ENCODE measurements around the gene MEGF11.
"Not testable (repeated sequence)": the region's sequence is repeated elsewhere in the genome, so short reads cannot be mapped to it uniquely, and the experiment has no call there.

Gene MEGF11

DNA sequence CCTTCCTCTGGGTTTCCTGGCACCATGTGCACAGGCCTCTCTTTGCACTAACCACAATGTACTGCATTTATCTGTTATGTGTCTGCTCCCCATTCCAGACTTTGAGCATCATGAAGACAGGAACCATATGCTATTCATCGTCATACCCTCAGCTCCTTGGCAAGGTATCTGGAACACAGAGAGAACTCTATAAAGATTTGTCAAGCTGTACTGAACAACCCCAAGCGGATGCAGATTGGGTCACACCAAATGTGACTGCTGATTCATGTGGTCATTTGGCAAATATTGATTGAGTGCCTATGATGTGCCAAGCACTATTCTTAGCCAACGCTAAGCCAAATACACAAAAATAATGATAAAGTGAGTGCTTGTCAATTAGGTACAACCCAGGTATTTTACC is 7.5 kb upstream of the MEGF11 start:
- no peak overlapping the region for H3K4me3 Mint-ChIP-seq
- DNase-seq = no peak
- no peaks in the 10 kb centered on the region for H3K4me1 Mint-ChIP-seq (ENCODE audit: low read depth in 2 of 2)
- no peaks in the 10 kb centered on the region for H3K9me3 Mint-ChIP-seq
- H3K36me3 Mint-ChIP-seq (ENCODE audit: insufficient read depth) = no peaks in the 10 kb centered on the region
- ATAC-seq (replicated peaks) = no peak
- peaks cover 36 to 65% of the 10 kb centered on the region in 2 donors for H3K27me3 Mint-ChIP-seq
- no peak overlapping the region for H3K27ac Mint-ChIP-seq

DNA sequence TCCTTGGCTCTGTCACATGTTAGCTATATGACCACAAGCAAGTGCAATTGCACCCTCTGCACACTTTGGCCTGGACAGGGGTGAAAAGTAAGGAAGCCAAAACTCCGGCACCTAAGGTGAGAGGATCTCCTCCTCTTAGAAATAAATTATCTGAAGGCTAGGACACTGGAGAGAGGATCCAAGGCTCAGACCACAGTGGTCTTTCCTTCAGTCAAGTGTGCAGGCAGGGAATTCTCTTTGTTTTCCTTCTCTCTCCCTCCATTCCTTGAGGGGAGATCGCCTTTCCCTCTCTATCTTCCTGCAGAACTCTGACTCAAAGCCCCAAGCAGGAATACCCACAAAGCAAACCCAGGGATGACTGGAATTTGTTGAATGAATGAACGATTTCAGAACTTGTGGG is 3.1 kb upstream of the MEGF11 start:
- no peaks in the 10 kb centered on the region for H3K9me3 Mint-ChIP-seq
- H3K4me3 Mint-ChIP-seq = no peak overlapping the region
- DNase-seq = no peak
- peaks cover 14 to 16% of the 10 kb centered on the region in 2 donors for H3K4me1 Mint-ChIP-seq (ENCODE audit: low read depth in 2 of 2)
- peaks cover 61 to 72% of the 10 kb centered on the region in 2 donors for H3K27me3 Mint-ChIP-seq
- no peak for ATAC-seq (replicated peaks)
- H3K36me3 Mint-ChIP-seq (ENCODE audit: insufficient read depth) = no peaks in the 10 kb centered on the region
- H3K27ac Mint-ChIP-seq = no peak overlapping the region

DNA sequence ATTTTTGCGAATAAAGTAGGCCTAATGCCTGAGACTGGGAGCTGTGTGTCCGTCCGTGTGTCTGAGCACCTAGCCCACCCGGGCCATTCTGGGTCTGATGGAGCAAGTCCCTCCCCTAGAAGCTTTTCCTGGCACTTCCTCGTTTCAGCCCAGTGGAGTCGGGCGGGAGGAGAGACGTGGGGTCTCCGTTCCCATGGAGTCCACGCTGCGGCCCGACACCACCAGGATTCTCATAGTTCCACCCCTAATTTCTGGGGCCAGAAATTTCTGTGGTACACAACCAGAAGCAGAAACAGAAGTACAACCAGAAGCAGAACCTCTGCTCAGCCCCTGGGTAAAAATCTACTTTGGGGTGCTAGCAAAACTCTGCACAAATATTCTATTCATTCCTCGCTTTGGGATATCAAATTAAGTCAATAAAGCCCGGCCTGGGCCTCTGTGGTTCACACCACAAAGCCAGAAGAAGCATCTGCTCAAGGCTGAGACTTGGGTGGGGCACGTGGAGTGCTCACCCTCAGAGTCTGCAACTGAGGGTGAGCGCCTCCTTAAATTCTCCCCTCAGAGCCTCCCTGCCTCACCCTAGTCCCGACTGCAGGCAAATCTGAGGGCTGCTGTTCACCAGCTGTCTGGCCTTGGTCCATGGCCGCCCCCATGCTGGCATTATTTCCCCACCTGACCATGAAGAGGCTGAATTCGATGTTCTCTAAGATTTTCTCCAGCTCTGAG is 1.6 kb upstream of the MEGF11 start:
- no peaks in the 10 kb centered on the region for H3K36me3 Mint-ChIP-seq (ENCODE audit: insufficient read depth)
- DNase-seq (no peak), ATAC-seq (replicated peaks) (no peak)
- peaks cover 74% of the 10 kb centered on the region in 2 donors for H3K27me3 Mint-ChIP-seq
- H3K27ac Mint-ChIP-seq = no peak overlapping the region
- peaks cover 14 to 16% of the 10 kb centered on the region in 2 donors for H3K4me1 Mint-ChIP-seq (ENCODE audit: low read depth in 2 of 2)
- peak overlapping the region; percentile 80 to 81 for H3K4me3 Mint-ChIP-seq
- H3K9me3 Mint-ChIP-seq = no peaks in the 10 kb centered on the region

DNA sequence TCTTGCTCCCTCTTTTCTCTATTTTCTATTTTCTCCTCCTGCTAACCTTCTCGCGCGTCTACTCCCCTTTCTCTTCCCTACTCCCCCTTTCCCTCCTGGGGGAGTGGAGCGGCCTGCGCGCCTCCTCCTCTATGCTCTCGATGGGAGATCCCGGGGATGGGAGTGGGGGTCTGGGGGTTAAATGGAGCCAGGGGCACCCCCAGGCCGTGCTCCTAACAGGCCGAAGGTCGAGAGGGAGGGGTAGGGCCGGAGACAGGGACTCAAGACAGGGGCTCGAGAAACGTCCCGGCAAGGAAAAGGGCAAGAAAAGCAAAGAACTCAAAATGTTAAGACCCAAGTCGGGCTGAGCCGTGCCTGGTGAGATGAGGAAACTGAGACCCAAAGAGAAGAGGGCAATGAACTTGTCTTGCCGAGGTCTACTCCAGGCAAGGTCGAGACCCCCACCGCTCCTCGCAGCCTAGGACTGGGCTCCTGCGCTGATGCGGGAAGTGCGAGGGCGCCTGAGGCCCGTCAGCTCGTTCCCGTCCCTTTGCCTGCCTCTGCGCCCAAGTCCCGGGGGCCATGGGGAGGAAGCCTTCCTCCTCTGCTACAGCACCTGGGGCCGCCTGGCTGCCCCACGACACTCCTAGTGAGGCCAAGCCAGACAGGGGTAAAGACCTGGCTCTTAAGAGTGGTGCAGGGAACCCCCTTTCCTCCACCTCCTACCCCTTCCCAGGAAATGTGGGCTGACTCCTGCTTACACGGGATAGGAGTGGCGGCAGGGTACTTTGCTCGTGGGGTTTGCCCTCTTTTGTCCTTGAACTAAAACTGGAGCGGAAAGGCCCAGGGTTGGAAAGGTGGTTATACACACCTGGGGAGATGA is 770 bp upstream of the MEGF11 start:
- Mint-ChIP-seq H3K4me3 (peak overlapping the region; percentile 80 to 81), H3K27ac (peak overlapping the region in 1 of 2 donors; percentile 23), H3K27me3 (peaks cover 74 to 75% of the 10 kb centered on the region in 2 donors), H3K9me3 (no peaks in the 10 kb centered on the region), H3K4me1 (ENCODE audit: low read depth in 2 of 2) (peaks cover 14 to 16% of the 10 kb centered on the region in 2 donors), H3K36me3 (ENCODE audit: insufficient read depth) (no peaks in the 10 kb centered on the region)
- DNase-seq (no peak), ATAC-seq (replicated peaks) (no peak)

DNA sequence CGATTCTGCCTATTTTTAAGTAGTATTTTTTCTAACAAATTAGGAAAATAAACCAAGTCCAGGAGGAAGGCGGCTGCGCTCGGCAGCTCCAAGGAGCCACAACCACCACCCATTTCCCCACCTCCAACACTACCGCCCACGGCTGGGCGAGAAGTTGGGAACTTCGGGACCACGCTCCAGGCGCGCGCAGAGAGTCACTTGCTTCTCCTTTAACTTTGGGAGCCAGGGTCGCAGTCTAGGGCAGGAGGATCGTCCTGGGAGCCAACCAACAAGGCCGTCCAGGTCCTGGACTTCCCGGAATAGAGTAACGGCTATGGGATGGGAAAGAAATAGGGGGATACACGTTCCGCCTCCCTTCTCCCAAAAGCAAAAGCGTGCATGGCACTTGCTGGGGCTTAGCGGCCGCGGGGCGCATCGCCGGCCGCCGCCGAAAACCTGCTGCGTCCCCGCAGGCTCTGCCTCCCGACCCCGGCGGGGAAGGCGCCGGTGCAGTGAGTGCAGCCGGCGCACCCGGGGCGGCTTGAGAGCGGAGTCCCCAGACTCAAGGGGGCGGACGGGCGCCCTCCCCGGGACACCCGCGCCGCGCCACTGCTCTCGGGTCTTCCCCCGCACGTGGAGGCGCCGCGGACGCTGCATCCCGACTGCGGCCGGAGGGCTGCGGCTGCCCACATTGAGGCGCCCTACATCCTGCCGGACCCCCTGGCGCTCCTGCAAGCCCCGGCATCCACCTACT is 699 bp downstream of the MEGF11 start:
- Mint-ChIP-seq H3K4me1 (ENCODE audit: low read depth in 2 of 2) (peaks cover 14 to 16% of the 10 kb centered on the region in 2 donors), H3K27me3 (peaks cover 76 to 78% of the 10 kb centered on the region in 2 donors), H3K27ac (no peak overlapping the region), H3K36me3 (ENCODE audit: insufficient read depth) (no peaks in the 10 kb centered on the region), H3K4me3 (peak overlapping the region; percentile 80), H3K9me3 (no peaks in the 10 kb centered on the region)
- ATAC-seq (replicated peaks) (peak; percentile 55), DNase-seq (peak in 1 of 3 experiments; percentile 7)

DNA sequence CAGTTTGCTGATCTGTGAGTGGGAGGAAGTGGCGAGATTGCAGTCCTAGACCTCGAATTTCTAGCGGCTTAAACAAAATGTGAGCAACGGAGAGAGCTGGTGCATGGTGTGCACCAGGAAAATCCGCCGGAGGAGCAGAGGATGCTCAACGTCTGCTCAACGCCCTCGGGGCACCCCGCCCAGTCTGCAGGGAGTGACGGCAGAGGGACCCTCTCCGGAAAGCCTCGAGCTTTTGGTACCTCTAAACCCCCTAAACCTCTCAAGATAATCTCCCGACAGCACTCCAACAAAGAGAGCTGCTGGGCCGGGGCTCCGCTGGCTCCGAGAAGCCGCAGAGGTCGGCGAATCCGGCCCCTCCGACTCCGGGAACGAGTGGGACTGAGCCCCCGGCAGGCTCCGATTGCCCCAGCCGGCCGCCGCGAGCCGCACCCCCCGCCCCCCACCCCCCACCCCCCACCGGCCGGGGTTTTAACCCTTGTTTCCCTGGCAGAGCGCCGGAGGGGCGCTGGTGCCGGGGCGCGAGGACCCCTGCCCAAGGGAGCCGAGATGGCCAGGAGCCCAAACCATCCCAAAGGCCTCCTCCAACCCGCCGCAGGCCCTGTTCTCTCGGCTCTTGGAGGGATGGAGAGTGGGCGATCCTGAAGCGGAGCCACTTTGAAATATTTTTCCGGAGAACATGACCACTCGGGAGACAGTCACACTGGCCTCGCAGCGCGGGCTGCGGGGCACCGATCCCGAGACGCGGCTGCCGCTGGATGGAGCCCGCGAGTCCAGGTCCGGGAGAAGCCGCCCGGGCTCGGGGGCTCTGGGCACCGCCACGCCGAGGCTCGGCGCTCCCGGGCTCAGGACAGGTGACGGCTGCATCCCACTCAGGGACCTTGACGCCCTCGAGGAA is 1.5 kb downstream of the MEGF11 start:
- peaks cover 14 to 16% of the 10 kb centered on the region in 2 donors for H3K4me1 Mint-ChIP-seq (ENCODE audit: low read depth in 2 of 2)
- H3K27ac Mint-ChIP-seq = no peak overlapping the region
- no peaks in the 10 kb centered on the region for H3K36me3 Mint-ChIP-seq (ENCODE audit: insufficient read depth)
- DNase-seq = peak; percentile 15 to 38 (median 24)
- H3K4me3 Mint-ChIP-seq = peak overlapping the region; percentile 80
- peaks cover 70 to 71% of the 10 kb centered on the region in 2 donors for H3K27me3 Mint-ChIP-seq
- ATAC-seq (replicated peaks) = peak; percentile 63
- no peaks in the 10 kb centered on the region for H3K9me3 Mint-ChIP-seq

DNA sequence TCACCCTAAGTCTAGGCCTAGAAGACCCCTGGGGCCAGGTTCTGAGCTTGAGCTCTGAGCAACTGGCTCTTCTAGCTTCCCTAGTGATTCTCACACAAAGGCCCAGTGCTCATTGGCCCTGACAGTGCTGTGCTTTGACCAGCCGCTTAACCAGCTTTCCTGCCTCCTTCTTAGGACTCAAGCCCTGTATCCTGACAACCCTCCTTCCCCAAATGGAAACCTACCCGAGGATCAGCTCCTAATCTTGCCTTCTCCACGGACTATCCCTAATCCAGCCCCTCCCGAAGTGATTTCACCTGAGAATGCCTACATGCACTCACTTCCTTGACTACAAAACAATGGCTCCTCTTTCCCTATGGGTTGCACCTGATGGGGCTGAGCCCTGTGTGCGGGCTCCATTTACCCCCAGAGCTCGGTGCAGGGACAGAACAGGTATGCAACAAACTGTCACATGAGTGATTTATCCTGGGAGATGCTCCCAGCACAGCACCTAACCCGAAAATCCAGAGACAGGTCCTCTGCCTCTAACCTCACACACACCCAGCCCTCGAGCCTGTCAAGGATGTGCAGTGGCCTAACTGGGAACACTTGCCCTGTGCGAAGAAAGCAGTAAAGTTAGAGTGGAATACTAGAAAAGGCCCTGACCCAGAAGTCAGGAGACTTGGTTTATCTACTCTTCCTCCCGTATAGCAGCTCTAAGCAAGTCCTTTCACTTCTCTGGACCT is 2.3 kb downstream of the MEGF11 start:
- Mint-ChIP-seq H3K4me3 (peak overlapping the region; percentile 67 to 80), H3K27me3 (peaks cover 63 to 66% of the 10 kb centered on the region in 2 donors)
- DNase-seq = no peak

DNA sequence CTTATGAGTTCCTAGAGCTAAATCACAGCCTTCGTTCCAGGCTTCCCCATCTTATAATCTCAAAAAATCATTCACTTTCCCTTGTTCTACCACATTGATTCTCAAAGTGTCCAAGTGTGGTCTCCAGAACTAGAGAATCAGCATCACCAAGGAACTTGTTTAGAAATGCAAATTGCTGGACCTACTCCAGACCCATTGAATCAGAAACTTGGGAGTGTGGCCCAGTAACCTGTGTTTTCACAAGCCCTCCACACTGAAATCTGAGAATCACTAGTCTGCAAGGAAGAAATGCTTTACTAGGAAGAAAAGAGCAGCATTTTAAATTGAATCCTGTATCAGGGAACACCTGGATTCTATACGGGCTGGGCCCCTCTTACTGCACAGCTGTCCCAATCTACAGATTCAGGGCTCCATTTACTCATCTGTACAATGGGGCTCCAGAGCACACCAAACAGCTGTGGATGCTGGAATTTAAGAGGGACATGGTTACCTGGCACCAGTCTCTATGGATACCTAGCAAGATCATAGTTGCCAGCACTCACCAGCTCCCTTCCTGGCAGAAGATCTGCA is 3.9 kb downstream of the MEGF11 start:
- DNase-seq (no peak), ATAC-seq (replicated peaks) (no peak)
- H3K36me3 Mint-ChIP-seq (ENCODE audit: insufficient read depth) = no peaks in the 10 kb centered on the region
- H3K9me3 Mint-ChIP-seq = no peaks in the 10 kb centered on the region
- H3K4me3 Mint-ChIP-seq = no peak overlapping the region
- H3K27me3 Mint-ChIP-seq = peaks cover 62 to 64% of the 10 kb centered on the region in 2 donors
- H3K27ac Mint-ChIP-seq = no peak overlapping the region
- H3K4me1 Mint-ChIP-seq (ENCODE audit: low read depth in 2 of 2) = peaks cover 10 to 12% of the 10 kb centered on the region in 2 donors

More for the DNA sequence above, 2.3 kb downstream of the MEGF11 start:
- Mint-ChIP-seq H3K27ac (no peak overlapping the region), H3K36me3 (ENCODE audit: insufficient read depth) (no peaks in the 10 kb centered on the region), H3K9me3 (no peaks in the 10 kb centered on the region), H3K4me1 (ENCODE audit: low read depth in 2 of 2) (peaks cover 14 to 16% of the 10 kb centered on the region in 2 donors)
- no peak for ATAC-seq (replicated peaks)

DNA sequence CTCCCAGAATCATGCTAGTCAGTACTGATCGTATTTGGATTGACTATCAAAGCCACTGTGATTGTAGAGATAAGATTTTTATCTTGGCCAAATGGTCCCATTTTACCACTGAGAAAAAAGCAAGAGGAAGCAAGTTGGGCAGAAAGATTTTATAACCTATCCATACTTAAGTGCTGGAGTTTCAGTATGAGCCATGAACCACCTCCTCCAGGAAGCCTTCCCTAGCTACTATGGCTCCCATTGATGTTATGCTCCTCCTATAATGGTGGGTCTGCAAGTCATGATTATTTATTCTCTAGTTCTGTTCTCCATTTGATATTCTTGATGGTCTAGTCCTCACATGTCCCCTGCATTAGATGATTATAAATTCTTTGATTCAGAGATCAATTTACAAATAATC is 6.6 kb downstream of the MEGF11 start:
- no peak overlapping the region for H3K4me3 Mint-ChIP-seq
- no peaks in the 10 kb centered on the region for H3K4me1 Mint-ChIP-seq (ENCODE audit: low read depth in 2 of 2)
- ATAC-seq (replicated peaks) (no peak), DNase-seq (no peak)
- no peak overlapping the region for H3K27ac Mint-ChIP-seq
- peaks cover 57 to 74% of the 10 kb centered on the region in 2 donors for H3K27me3 Mint-ChIP-seq
- no peaks in the 10 kb centered on the region for H3K36me3 Mint-ChIP-seq (ENCODE audit: insufficient read depth)
- no peaks in the 10 kb centered on the region for H3K9me3 Mint-ChIP-seq

DNA sequence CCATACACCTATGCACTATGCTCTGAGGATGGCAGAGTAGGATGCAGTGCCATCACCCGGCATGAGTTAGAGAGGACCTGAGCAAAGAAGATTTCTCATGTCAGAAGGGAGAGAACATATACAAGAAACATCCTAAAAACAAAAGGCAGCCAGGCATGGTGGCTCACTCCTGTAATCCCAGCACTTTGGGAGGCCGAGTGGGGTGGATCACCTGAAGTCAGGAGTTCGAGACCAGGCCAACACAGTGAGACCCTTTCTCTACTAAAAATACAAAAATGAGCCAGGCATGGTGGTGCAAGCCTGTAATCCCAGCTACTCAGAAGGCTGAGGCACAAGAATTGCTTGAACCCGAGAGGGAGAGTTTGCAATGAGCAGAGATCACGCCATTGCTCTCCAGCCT is 7.7 kb downstream of the MEGF11 start:
- H3K36me3 Mint-ChIP-seq (ENCODE audit: insufficient read depth); H3K27ac Mint-ChIP-seq; H3K9me3 Mint-ChIP-seq; DNase-seq; H3K4me1 Mint-ChIP-seq (ENCODE audit: low read depth in 2 of 2); ATAC-seq (replicated peaks); H3K4me3 Mint-ChIP-seq: not testable (repeated sequence)
- peaks cover 58 to 73% of the 10 kb centered on the region in 2 donors for H3K27me3 Mint-ChIP-seq

DNA sequence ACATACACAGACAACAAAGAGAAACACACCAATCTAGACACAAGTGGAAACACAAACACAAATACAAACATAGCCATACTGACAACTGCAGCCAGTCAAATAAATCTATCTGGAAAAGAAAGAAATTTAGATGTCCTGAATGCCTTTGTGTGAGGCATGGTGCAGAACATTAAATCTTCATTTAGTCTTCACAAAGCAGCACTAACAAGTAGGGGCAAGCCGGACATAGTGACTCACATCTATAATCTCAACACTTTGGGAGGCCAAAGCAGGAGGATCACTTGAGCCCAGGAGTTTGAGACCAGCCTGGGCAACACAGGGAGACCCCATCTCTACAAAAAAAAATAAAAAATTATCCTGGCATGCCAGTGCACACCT is 11.7 kb downstream of the MEGF11 start:
- no peaks in the 10 kb centered on the region for H3K4me1 Mint-ChIP-seq (ENCODE audit: low read depth in 2 of 2)
- no peak overlapping the region for H3K27ac Mint-ChIP-seq
- no peaks in the 10 kb centered on the region for H3K36me3 Mint-ChIP-seq (ENCODE audit: insufficient read depth)
- peaks cover 40 to 80% of the 10 kb centered on the region in 2 donors for H3K27me3 Mint-ChIP-seq
- DNase-seq (no peak), ATAC-seq (replicated peaks) (no peak)
- H3K9me3 Mint-ChIP-seq = no peaks in the 10 kb centered on the region
- no peak overlapping the region for H3K4me3 Mint-ChIP-seq
